Skeletal muscle satellite cell (primary cell): ENCODE measurements around the gene ADCY3. TPM values are rescaled to one million over a fixed set of nuclear protein-coding genes. Genes with fewer than 3 reads are reported as not detected.
A peak's percentile ranks its signal among the peaks of the same experiment; 100 is the strongest.

Experiments used
- H3K27me3 ChIP-seq: 2 replicates; pipeline ENCODE4 v1.7.0; 2013; ENCODE audit warnings: low read length; ENCODE audit not compliant: control insufficient read depth, insufficient read depth
- H3K36me3 ChIP-seq: 2 replicates; pipeline ENCODE4 v1.7.0; 2013; ENCODE audit warnings: mild to moderate bottlenecking, control low read depth, low read length; ENCODE audit not compliant: insufficient read depth
- H3K4me1 ChIP-seq: 2 replicates; pipeline ENCODE4 v1.7.0; 2013; ENCODE audit warnings: low read length; ENCODE audit not compliant: control insufficient read depth, insufficient read depth
- H3K4me2 ChIP-seq: 2 replicates; pipeline ENCODE4 v1.7.0; 2013; ENCODE audit warnings: mild to moderate bottlenecking, low read length
- H3K4me3 ChIP-seq: 2 replicates; pipeline ENCODE4 v1.7.0; 2013; ENCODE audit warnings: low read length
- H3K9ac ChIP-seq: 2 replicates; pipeline ENCODE4 v1.7.0; 2013; ENCODE audit warnings: mild to moderate bottlenecking, low read depth, low read length, moderate library complexity
- H3K9me3 ChIP-seq: replicated peaks from 2 replicates; pipeline ENCODE4 v1.7.0; 2013; ENCODE audit warnings: mild to moderate bottlenecking, control low read depth, low read length
- total RNA-seq: library from RNA; depleted of rRNA; stranded (reverse); fragments of >200 nt; gene quantifications from 2 replicates; pipeline ENCODE4 v1.2.3, GENCODE V29; 2012; rRNA removed

The ADCY3 gene
- 31.9 and 34.1 TPM in 2 replicates for total RNA-seq

GRCh38 chr2:24920098-24920808, at the start of gene ADCY3:
Gene ADCY3, minus strand, starts transcription at chr2:24920237. Its CDS starts 1,250 bp downstream, at chr2:24918987.
- peak within 1 kb of the TSS; percentile 83 for H3K4me3 ChIP-seq
- no peaks in the 10 kb centered on the region for H3K9me3 ChIP-seq
- H3K27me3 ChIP-seq: no peaks in the 10 kb centered on the region
- H3K4me1 ChIP-seq: peaks cover 35% of the 10 kb centered on the region
- peak within 1 kb of the TSS; percentile 96 for H3K4me2 ChIP-seq
- H3K36me3 ChIP-seq: no peaks in the 10 kb centered on the region
- H3K9ac ChIP-seq: peak within 1 kb of the TSS; percentile 91

DNA sequence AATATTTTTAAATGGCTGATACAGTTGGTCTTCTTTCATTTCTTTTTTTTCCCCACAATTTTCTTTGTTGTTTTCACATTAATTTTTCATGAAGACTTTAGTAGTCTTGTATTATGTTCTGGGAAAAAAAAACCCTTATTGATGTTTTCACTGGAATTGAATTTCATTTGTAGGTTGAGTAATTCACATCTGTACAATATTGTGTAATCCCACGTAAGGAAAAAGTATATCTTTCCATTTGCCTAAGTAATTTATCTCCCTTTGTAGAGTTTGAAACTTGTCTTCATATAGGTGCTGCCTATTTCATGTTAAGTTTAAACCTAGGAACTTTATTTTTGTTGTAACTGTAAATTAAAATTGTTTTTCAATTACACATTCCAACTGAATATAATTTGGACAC, 49.7 kb upstream of the ADCY3 start:
- Histone ChIP-seq H3K4me3 (no peak overlapping the region), H3K9me3 (no peaks in the 10 kb centered on the region), H3K4me2 (no peak overlapping the region), H3K27me3 (no peaks in the 10 kb centered on the region), H3K4me1 (peaks cover 4% of the 10 kb centered on the region), H3K36me3 (peaks cover 10% of the 10 kb centered on the region), H3K9ac (no peak overlapping the region)

DNA sequence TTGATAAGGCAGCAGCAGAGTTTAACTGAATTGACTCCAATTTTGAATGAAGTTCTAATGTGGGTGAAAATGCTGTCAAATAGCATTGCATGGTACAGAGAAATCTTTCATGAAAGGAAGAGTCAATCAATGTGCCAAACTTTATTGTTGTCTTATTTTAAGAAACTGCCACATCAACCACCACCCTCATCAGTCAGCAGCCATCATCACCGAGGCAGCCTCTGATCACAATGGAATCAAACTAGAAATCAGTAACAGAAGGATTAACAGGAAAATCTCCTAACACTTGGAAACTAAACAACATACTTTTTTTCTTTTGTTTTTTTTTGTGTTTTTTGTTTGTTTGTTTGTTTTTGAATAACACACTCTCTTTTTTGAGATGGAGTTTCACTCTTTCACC, 41.9 kb upstream of the ADCY3 start:
- Histone ChIP-seq H3K9me3 (no peaks in the 10 kb centered on the region), H3K4me1 (no peaks in the 10 kb centered on the region), H3K27me3 (no peaks in the 10 kb centered on the region), H3K9ac (no peak overlapping the region), H3K4me2 (no peak overlapping the region), H3K4me3 (no peak overlapping the region), H3K36me3 (peaks cover 37% of the 10 kb centered on the region)

DNA sequence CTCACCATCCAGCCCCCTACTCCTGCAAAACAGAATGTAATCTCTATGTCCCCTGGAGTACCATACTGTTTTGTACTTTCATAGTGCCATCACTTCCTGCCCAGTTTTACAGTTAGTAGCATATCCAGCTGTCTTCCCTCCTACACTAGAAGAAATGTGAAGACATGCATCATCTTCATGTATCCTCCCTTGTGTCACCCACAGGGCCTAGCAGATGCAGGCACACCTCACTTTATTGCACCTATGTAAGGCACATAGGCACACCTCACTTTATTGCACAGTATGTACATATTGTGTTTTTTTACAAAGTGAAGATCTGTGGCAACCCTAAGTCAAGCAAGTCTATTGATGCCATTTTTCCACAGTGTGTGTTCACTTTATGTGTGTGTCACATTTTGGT, 39.7 kb upstream of the ADCY3 start:
- H3K4me2 ChIP-seq: no peak overlapping the region
- no peak overlapping the region for H3K4me3 ChIP-seq
- no peaks in the 10 kb centered on the region for H3K9me3 ChIP-seq
- no peaks in the 10 kb centered on the region for H3K4me1 ChIP-seq
- peaks cover 45% of the 10 kb centered on the region for H3K36me3 ChIP-seq
- no peaks in the 10 kb centered on the region for H3K27me3 ChIP-seq
- H3K9ac ChIP-seq: no peak overlapping the region

- Histone ChIP-seq H3K9ac (no peak overlapping the region), H3K36me3 (peaks cover 40% of the 10 kb centered on the region), H3K4me1 (no peaks in the 10 kb centered on the region), H3K4me2 (no peak overlapping the region), H3K27me3 (no peaks in the 10 kb centered on the region), H3K4me3 (no peak overlapping the region), H3K9me3 (no peaks in the 10 kb centered on the region)
Observed at GRCh38 chr2:24958411-24958935, 38.4 kb upstream of the ADCY3 start.

GRCh38 chr2:24957976-24958375, 37.9 kb upstream of the ADCY3 start:
- Histone ChIP-seq H3K4me3 (no peak overlapping the region), H3K9me3 (no peaks in the 10 kb centered on the region), H3K36me3 (peaks cover 40% of the 10 kb centered on the region), H3K4me2 (no peak overlapping the region), H3K4me1 (no peaks in the 10 kb centered on the region), H3K27me3 (no peaks in the 10 kb centered on the region), H3K9ac (no peak overlapping the region)

DNA sequence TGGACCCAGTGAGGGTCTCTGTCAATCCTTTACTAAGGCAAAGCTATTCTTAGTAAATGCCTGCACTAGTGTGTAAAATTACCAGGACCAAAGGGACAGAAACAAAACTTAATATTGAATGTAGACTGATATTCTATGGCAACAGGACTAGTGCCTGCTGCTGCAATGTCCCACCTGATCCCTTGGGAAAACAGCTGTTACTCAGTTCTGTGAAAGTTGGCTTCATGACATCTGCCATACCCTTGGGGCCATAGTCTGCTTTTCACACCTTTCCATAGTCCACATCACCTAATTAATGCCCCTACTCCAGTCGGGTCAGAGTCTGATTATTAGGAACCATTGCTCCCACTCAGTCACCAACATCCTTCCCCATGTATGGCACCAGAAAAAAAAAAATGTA, 37.2 kb upstream of the ADCY3 start:
- H3K27me3 ChIP-seq: no peaks in the 10 kb centered on the region
- no peak overlapping the region for H3K4me3 ChIP-seq
- H3K4me1 ChIP-seq: no peaks in the 10 kb centered on the region
- no peak overlapping the region for H3K4me2 ChIP-seq
- no peaks in the 10 kb centered on the region for H3K9me3 ChIP-seq
- H3K36me3 ChIP-seq: peaks cover 40% of the 10 kb centered on the region
- no peak overlapping the region for H3K9ac ChIP-seq

- H3K27me3 ChIP-seq: no peaks in the 10 kb centered on the region
- H3K4me3 ChIP-seq: no peak overlapping the region
- H3K4me1 ChIP-seq: no peaks in the 10 kb centered on the region
- H3K9me3 ChIP-seq: no peaks in the 10 kb centered on the region
- peaks cover 36% of the 10 kb centered on the region for H3K36me3 ChIP-seq
- H3K9ac ChIP-seq: no peak overlapping the region
- no peak overlapping the region for H3K4me2 ChIP-seq
Observed at GRCh38 chr2:24955921-24956320, 35.9 kb upstream of the ADCY3 start.

DNA sequence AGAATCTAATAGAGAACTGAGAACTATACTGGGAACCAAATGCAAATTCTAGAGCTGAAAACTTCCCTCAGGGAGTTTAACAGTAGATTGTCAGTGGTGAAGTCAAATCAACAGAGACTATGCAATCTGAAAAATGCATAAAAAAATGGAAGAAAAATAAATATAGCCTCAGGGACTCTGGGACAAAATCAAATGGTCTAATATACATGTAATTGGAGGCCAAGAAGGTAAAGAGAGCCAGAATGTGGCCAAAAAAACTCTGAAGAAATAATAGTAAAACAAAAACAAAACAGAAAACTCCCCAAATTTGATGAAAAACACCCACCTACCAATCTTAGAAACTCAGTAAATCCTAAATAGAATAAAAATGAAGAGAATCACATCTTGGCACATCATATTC, 35.2 kb upstream of the ADCY3 start:
- Histone ChIP-seq H3K4me1 (no peaks in the 10 kb centered on the region), H3K4me3 (no peak overlapping the region), H3K9ac (no peak overlapping the region), H3K27me3 (no peaks in the 10 kb centered on the region), H3K9me3 (no peaks in the 10 kb centered on the region), H3K4me2 (no peak overlapping the region), H3K36me3 (peaks cover 36% of the 10 kb centered on the region)

DNA sequence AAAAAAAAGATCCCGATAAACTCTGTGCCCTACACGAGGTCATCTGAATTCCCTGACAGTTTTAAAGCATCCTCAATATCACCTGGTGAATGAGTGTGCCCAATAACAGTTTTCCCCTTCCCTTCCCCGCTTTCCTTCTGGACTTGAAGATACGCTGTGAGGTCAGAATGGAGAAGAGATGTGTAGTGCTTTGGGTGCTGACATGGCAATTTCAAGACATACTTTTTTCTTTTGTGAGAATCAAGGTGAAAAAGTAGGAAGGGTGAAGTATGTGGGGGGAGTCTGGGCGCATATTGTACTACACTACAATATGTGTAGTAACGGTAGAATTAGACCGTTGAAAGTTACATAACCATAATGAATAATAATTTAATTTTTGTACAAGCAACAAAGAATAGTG, 30.1 kb upstream of the ADCY3 start:
- H3K9me3 ChIP-seq: no peaks in the 10 kb centered on the region
- H3K4me3 ChIP-seq: no peak overlapping the region
- H3K4me2 ChIP-seq: no peak overlapping the region
- no peak overlapping the region for H3K9ac ChIP-seq
- H3K27me3 ChIP-seq: no peaks in the 10 kb centered on the region
- peaks cover 36% of the 10 kb centered on the region for H3K36me3 ChIP-seq
- H3K4me1 ChIP-seq: peaks cover 4% of the 10 kb centered on the region

DNA sequence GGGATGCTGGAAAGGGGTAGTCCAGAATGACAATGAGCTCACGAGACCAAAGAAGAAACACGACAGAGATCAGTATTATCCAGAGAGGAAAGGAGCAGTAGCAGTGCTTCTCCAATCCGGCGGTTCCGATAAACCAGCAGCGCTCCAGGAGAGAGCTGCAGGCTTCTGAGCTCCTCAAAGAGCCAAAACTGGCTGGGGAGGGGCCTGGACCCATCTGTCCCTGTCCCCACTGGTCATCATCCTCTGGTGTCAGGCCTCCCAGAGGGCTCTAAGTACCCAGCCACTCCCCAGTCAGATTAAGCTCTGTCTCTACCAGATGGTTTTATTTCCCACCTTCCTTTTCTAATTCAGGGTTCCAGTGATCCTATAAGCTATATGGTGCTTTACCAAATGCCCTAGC, 28.5 kb upstream of the ADCY3 start:
- Histone ChIP-seq H3K36me3 (peaks cover 32% of the 10 kb centered on the region), H3K9me3 (no peaks in the 10 kb centered on the region), H3K4me1 (peaks cover 4% of the 10 kb centered on the region), H3K4me3 (no peak overlapping the region), H3K9ac (no peak overlapping the region), H3K27me3 (no peaks in the 10 kb centered on the region), H3K4me2 (no peak overlapping the region)

DNA sequence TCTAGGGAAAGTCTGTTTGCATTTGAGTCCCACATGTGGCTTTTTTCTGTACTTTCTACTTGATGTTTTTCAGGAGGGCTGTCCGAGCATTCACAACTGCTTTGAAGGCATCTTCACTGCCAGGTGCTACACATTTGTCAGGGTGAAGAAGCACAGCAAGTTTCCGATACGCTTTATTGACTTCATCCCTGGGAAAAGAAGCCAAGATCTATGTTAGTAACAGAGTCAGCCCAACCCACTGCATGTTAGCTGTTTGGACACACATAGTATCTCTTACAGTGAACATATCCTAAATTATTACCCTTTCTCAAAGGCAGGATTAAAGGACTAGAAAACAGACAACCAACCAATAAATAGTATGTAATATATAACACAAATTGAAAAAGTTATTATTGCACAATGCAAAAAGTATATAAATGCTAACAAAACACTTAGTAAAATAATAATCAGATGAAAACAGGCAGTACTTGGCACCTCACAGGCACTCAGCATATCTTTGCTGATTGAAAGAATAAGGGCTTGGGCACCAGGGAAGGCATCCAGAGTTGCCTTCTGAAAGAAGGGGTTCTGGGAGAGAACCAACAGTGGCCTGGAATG, 27.6 kb upstream of the ADCY3 start:
- Histone ChIP-seq H3K4me2 (no peak overlapping the region), H3K9ac (no peak overlapping the region), H3K36me3 (peaks cover 32% of the 10 kb centered on the region), H3K27me3 (no peaks in the 10 kb centered on the region), H3K4me3 (no peak overlapping the region), H3K9me3 (no peaks in the 10 kb centered on the region), H3K4me1 (peaks cover 4% of the 10 kb centered on the region)
